Brain microvascular endothelial cell (primary cell): ENCODE results near the gene TRIM56.
"Not testable (repeated sequence)": the region's sequence is repeated elsewhere in the genome, so short reads cannot be mapped to it uniquely, and the experiment has no call there.

ENCODE experiments used
- DNase-seq: peaks from one replicate; pipeline ENCODE4 v3.0.0-alpha.2; 2020
- H3K27ac ChIP-seq: fragments of 250-450 bp; sonication (Bioruptor Pico); 2 replicates; pipeline ENCODE4 v1.5.1; 2020; ENCODE audit warnings: mild to moderate bottlenecking, moderate library complexity
- H3K27me3 ChIP-seq: fragments of 250-450 bp; sonication (Bioruptor Pico); replicated peaks from 2 replicates; pipeline ENCODE4 v1.5.1; 2020; ENCODE audit warnings: mild to moderate bottlenecking
- H3K36me3 ChIP-seq: fragments of 250-450 bp; sonication (Bioruptor Pico); replicated peaks from 2 replicates; pipeline ENCODE4 v1.5.1; 2020; ENCODE audit warnings: mild to moderate bottlenecking
- H3K4me3 ChIP-seq: 2 replicates; pipeline ENCODE4 v1.5.1; 2011; ENCODE audit warnings: low read depth, mild to moderate bottlenecking, control low read depth, low read length, moderate library complexity
- CTCF ChIP-seq: IDR thresholded peaks from 2 replicates; pipeline ENCODE4 v1.5.1; 2011; ENCODE audit warnings: low read depth, mild to moderate bottlenecking, moderate library complexity, low read length, control low read depth, inconsistent platforms; ENCODE audit errors: missing control alignments
- in situ Hi-C: cut with HindIII; loops from 2 replicates; pipeline ENCODE4 v1.10.0; 2017; ENCODE audit warnings: low sequenced_read_pairs, low pct_ligation_motif_present

Gene TRIM56

GRCh38 chr7:101108961-101109360, 23.7 kb downstream of the TRIM56 start:
- Histone ChIP-seq H3K27me3 (no peaks in the 10 kb centered on the region), H3K27ac (peak overlapping the region; percentile 42), H3K36me3 (no peaks in the 10 kb centered on the region), H3K4me3 (no peak overlapping the region)
- in situ Hi-C loops: no loop called here
- no peak for TF ChIP-seq CTCF
- no peak for DNase-seq

GRCh38 chr7:101109368-101109767, 24.1 kb downstream of the TRIM56 start:
- in situ Hi-C loops: no loop called here
- Histone ChIP-seq H3K27me3 (no peaks in the 10 kb centered on the region), H3K4me3 (no peak overlapping the region), H3K27ac (no peak overlapping the region), H3K36me3 (no peaks in the 10 kb centered on the region)
- DNase-seq: no peak
- no peak for TF ChIP-seq CTCF

- Histone ChIP-seq H3K36me3 (no peaks in the 10 kb centered on the region), H3K27me3 (no peaks in the 10 kb centered on the region), H3K27ac (peak overlapping the region; percentile 93), H3K4me3 (no peak overlapping the region)
- no peak for TF ChIP-seq CTCF
- in situ Hi-C loops: no loop called here
- no peak for DNase-seq
Observed at GRCh38 chr7:101111261-101111660, 26.0 kb downstream of the TRIM56 start.

GRCh38 chr7:101112233-101112632, 27.0 kb downstream of the TRIM56 start:
- no peak for TF ChIP-seq CTCF
- no peaks in the 10 kb centered on the region for H3K36me3 ChIP-seq
- peak overlapping the region; percentile 93 for H3K27ac ChIP-seq
- H3K27me3 ChIP-seq: no peaks in the 10 kb centered on the region
- in situ Hi-C loops: no loop called here
- peak; percentile 96 for DNase-seq
- H3K4me3 ChIP-seq: no peak overlapping the region

GRCh38 chr7:101113140-101113539, 27.9 kb downstream of the TRIM56 start:
- H3K27me3 ChIP-seq, in situ Hi-C loops, DNase-seq, H3K4me3 ChIP-seq, H3K36me3 ChIP-seq: not testable (repeated sequence)
- peak overlapping the region; percentile 93 for H3K27ac ChIP-seq

GRCh38 chr7:101113836-101114235, 28.6 kb downstream of the TRIM56 start:
- in situ Hi-C loops: no loop called here
- no peak for DNase-seq
- TF ChIP-seq CTCF: no peak
- H3K36me3 ChIP-seq: no peaks in the 10 kb centered on the region
- peak overlapping the region; percentile 93 for H3K27ac ChIP-seq
- no peak overlapping the region for H3K4me3 ChIP-seq
- H3K27me3 ChIP-seq: no peaks in the 10 kb centered on the region
